HG03575 (cell line): ENCODE results near the gene PCSK5.
"Not testable (repeated sequence)": the region's sequence is repeated elsewhere in the genome, so short reads cannot be mapped to it uniquely, and the experiment has no call there.

Experiments used
- ATAC-seq: cut with Tn5 transposase; IDR thresholded peaks from one replicate; pipeline ENCODE4 v1.9.1; 2021; ENCODE audit not compliant: unreplicated experiment, insufficient number of reproducible peaks, low FRiP score; ENCODE audit errors: extremely low read depth

The PCSK5 gene

DNA sequence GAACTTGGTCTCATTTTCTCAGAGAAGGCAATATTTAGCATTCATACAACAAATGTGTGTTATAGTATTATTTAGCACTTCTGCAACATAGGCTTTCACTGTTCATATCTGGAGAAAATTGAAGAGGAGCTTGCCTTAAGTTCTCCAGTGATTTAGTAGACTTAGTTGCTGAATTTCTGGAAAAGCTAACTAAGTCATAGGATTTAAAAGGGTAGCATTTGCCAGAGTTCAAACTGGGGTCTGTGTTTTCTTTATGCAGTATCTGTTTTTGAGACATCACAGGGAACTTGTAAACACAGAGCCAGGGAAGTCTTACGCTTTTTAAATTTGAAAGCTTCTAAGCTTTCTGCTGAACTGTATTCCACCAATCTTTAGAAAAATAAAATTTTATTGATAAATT lies 8.7 kb upstream of the PCSK5 start:
- ATAC-seq: no peak

DNA sequence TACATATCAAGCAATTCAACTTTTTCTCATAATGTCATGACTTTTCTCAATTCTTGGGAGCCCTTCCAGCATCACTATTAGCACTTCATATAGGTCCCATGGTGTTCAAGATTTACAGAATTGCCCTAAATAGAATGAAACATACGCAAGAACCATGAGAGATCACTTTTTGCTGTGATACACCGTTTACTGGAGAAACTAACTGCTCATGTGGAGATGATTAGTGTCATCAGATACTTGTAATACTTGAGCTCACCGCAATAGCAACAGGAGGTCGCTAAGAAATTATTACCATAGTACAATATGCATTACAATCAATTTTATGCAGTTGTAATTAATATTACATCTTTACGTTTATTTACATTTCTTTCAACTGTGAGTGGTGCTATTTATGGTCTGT lies 4.8 kb upstream of the PCSK5 start:
- ATAC-seq: no peak

DNA sequence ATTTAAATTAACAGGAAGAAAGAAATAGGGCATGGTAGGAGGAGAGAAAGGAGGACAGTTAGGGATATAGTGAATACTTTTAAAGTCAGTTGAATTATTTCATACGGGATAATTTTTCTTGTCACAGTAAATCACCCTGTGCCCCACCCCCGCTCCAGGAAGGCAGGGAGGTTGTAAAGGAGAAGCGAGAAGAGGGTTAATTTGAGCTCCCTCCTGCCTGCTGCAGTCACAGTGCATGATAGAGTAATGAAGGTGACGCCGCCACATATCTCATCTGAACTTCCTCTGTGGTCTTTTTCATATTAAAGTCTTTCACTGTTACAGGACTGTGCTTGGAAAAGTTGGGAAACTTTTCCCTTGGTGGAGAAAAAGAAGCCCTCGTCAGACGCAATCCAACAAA lies 896 bp upstream of the PCSK5 start:
- no peak for ATAC-seq

DNA sequence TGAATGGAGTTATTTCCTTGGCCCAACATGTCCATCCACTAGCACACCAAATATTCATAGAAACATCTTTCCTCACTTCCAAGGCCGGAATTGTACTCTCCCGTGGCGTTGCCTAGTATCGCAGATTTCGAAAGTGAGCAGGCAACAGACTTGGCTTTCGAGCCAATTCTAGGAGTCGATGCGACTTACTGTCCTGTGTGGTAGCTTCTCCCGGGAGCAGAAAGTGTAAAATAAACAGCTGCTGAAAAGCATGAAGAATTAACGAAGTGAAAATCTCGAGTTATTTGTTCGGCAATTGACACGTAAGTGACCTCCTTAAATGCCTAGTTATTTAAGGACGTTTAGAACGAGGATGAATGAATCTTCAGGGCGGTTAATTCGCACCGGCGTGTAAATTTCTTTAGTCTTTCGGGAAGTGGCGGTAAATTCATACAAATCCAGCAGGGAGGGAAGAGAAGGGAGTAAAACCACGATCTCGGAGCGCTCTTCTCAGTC lies 449 bp upstream of the PCSK5 start:
- ATAC-seq: no peak

DNA sequence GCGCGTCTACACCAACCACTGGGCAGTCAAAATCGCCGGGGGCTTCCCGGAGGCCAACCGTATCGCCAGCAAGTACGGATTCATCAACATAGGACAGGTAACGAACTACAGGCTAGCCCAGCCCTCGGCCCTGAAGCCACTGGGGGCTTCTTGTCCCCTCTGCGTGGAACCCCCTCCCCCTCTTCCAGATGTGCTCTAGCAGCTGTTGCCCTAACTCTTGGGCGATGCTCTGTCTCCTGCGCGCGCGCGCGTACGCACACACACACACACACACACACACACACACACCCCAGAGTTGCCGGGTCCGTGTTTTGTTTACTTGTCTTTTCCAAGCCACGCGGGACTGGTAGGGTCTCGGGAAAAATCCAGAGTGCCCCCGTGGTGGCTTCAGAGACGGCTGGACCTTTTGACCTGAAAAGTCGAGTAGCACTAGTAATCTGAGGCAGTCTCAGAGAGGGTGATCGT lies 836 bp downstream of the PCSK5 start:
- no peak for ATAC-seq

DNA sequence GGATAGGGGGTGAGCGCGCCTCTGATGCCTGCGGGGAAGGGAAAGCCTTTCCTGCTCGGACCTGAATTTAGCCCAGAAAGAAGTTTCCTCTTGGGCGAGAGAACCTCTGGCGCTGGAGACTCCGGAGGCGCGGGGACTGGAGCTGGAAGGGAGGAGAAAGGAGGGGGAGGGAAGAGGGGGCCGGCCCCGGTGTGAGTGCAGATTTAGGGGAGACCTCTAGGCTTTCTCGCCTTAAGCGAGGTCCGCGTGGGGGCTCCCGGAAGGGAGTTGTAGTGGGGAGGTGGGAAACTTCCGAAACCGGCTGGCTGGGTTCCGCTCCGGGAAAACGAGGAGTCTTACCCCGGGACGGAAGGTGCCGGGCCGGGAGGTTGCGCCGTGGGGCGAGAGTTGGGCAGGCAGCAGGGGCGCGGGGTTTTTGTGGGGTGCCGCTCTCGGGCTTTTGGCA lies 1.3 kb downstream of the PCSK5 start:
- ATAC-seq: no peak

DNA sequence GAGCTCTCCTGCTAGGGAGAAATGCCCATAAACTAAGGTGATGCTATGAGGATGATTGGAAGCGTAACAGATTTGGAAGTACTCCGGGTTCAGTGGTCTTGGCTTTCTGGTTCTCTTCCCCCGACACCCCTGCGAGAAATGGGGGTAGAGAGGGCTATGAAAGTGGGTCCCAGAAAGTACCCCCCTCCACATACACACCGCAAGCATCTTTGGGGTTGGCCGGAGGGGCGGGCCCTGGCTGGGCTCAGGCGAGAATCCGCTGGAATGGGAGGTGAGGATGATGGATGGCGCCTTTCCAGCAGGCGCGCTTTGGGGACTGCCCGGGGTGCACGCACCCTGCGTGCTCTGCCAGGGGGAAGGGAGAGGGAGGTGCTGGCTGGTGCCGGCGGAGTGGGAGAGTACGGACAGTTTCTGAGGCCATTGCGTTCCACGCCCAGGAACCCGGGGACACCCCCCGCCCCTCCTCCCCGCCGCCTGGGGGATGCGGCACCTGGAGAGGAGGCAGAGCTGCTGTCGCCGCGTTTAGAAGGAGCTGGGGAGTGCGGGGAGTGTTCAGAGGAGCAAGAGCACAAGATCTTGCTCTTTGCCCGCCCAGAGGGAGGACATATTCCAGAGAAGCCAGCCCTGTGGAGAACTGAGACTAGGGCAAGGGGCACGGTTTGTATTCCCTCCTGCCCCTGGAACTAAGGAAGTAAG lies 1.9 kb downstream of the PCSK5 start:
- no peak for ATAC-seq

DNA sequence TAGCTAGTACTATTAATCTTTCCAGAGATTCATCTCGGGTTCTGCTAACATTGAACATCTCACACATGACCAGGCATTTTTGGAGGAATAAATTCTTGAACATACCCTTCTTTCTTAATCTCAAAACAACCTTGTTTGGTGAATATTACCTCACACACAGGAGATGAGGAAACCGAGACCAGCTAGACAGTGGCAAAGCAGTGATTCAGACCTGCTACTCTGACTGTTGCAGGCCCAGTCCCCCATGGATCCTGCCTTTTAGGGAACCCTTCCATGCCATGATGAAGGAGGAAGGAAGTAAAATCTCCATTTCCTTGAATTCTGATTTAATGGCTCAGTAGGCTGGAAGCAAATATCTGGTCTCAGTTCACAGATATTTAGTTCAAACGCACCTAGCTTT lies 2.6 kb downstream of the PCSK5 start:
- no peak for ATAC-seq

DNA sequence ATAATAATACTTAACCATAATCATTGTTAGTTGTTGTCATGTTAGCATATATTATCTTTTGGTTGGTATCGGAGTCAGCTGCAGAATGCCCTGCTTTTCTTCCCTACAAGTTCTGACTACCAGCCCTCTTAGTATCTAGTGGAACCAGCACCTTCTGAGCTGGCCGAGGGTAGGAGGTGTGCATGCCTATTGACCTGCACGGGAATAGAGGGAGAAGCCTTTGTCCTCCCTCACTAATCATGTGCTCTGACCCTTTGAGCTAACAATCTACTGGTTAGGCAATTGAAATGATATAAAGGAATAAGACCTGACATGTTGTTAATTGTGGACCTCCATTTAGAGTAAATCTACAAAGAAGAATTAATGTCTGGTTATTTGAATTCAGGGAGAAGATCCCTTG lies 4.1 kb downstream of the PCSK5 start:
- ATAC-seq: no peak

DNA sequence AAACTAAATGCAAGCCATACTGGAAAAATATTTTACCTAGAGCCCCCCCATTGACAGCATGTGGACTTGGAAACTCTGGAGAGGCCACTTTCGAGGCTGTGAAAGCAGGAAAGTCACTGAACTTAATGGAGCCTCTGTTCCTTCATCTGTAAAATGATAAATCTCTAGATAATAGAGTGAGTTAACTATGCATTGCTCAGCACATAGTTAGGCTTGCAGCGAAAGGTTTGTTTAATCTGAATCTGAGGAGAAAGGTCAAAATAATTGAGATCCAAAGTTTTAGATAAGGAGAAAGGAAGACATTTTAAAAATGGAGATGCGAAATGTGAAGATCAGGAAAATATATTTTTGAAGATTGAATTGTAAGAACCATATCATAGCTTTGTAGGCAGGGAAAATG lies 4.6 kb downstream of the PCSK5 start:
- ATAC-seq: no peak

DNA sequence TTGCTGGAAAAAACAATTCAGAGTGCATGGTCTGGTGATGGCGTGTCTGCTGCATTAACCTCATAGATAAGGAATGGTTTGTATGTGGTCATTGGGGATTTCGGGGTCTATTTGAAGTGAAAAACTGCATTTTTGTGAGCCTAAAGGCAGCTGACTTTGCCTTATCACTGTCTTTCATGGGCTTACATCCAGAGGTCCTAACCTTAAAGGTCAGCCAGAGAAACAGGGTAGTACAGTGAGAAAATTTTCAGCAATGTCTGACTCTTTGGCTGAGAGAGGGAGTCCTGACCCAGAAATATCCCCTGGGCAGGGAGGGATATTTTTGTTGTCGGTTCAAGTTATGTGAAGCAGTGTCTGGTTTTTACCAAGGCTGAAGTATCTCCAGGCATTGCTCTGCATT lies 5.7 kb downstream of the PCSK5 start:
- no peak for ATAC-seq

DNA sequence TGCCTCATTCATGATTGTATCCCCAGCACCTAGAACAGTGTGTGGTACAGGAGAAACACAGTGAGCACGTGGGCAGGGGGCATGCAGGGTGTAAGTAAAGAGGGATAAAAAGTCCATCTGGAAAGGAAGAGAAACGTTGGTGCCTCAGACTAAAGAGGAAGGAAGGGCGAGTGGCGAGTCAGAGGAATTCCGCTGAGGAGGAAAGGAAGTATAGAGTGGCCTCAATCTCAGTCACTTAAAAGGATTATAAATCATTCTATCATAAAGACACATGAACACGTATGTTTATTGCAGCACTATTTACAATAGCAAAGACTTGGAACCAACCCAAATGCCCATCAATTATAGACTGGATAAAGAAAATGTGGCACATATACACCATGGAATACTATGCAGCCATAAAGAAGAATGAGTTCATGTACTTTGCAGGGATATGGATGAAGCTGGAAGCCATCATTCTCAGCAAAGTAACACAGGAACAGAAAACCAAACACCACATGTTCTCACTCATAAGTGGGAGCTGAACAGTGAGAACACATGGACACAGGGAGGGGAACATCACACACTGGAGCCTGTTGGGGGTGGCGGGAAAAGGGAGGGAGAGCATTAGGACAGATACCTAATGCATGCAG lies 10.5 kb downstream of the PCSK5 start:
- ATAC-seq: not testable (repeated sequence)

DNA sequence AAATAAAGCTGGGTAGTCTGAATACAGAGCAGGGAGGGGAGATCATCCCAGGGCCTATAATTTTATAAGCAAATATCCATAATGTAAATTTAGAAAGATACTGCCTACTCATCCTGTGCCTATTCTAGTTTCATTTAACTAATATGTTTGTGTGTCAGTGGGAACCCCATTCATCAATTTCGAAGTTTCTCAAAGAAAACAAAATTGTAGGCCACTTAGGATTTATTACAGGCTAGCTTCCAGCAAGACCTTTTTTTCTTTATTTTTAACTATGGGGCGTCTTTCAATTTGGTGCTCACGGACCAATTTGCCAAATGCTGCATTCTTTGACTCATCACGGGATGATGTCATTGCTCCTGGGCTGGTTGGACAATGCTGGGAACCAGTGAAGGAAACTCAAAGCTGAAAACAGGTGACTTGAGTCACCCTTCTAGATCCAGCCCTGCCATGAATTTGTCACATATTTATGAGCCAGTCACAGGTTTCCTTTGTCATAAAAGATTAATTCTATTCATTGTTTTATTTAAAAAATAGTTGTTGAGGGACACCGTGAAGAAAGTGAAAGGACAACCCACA lies 13.4 kb downstream of the PCSK5 start:
- no peak for ATAC-seq

DNA sequence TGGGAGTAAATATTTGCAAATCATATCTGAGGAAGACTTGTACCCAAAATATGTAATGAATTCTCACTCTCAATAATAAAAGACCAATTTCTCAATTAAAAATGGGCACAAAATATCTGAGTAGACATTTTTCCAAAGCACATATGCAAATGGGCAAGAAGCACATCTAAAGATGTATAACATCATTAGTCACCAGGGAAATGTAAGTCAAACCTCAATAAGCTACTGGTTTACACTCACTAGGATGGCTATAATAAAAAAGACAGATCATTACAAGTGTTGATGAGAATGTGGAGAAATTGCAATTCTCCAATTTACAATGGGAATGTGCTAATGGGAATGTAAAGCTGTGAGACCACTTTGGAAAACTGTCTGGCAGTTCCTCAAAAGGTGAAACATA lies 13.9 kb downstream of the PCSK5 start:
- no peak for ATAC-seq

DNA sequence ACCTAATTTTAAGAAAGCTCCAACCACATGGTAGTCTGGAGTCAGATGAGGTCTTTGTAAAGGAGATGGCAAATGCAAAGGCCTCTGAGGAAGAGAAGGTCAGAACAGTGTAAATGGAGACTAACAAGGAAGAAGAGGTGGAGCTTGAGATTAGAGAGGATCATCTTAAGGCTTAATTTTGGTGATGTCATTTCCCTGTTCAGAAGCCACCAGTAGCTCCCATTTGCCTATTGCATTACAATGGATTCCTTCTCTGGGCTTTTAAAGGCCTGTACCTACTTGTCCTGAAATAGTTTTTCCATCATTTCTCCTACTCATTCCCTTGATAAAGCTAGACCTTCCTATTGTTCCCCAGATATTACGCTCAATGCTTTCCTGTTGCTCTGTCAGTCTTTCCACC lies 16.1 kb downstream of the PCSK5 start:
- ATAC-seq: no peak

DNA sequence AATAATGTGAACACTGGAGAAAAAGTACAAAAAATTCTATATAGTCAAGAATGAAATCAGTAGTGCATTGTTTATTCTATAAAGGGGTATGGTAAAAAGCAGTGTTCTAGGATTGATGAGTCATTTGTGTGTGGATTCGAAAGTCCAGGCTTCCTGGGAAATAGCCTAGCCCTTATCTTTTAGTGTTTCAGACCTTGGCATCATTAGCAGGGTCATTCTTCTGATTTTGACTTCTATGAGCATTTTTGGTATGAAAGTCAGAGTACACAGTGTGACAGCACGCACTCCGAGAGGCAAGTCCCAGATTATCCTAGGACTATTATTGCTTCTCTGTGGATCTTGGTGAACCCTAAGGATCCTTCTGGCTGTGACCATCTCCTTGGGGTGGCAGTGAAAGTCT lies 16.9 kb downstream of the PCSK5 start:
- ATAC-seq: no peak

DNA sequence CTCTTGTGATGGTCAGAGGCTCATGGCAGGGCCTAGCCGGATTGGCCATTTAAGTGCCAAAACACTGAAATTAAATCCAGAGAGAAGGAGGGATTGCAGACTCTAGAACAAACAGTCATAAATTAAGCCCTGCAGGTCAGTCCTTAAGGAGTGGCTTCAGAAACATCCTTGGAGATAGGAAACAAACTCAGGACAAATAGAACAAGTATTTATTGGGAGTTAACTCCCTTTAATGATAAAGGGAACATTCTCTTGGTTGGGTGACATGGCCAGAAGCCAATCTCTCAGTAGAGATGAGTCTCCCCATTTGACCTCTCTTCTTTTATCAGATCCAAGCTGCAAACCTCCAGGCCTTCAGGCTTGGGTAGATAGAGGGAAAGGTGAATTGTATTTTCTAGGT lies 17.4 kb downstream of the PCSK5 start:
- no peak for ATAC-seq

DNA sequence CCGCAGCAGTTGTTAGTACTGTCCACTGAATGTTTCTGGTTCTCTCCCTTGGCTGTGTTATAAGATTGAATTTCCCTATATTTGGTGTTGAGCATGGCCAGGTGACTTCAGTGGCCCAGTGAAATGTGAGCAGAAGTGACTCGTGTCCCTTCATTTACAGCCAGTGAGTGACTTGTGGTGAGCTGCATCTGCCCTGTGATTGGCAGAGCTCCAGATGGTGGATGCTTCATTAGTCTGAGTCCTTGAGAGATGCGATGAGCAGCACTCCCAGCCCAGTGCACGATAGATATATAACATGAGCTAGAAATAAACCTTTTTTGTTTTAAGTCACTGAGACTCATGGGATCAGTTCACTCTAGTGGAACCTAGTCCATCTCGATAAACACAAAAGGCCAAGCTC lies 19.3 kb downstream of the PCSK5 start:
- ATAC-seq: no peak

DNA sequence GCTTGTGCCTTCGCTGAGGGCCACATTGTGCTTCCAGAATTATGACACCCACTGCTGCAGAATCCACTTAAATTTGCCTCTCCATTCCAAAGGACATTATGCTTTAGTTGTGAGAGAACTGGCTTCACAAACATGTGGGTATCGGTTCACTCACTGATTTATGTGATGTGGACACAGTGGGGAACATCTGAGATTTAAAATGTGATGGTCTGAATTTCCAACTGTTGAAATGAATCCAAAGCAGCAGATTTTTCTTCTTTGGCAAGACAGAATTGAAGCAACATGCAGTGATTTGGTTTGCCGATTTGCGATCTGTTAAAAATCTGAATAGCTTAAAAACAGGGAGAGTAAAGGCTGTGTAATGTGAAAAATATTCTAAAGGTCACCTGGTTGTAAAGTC lies 20.3 kb downstream of the PCSK5 start:
- ATAC-seq: no peak

DNA sequence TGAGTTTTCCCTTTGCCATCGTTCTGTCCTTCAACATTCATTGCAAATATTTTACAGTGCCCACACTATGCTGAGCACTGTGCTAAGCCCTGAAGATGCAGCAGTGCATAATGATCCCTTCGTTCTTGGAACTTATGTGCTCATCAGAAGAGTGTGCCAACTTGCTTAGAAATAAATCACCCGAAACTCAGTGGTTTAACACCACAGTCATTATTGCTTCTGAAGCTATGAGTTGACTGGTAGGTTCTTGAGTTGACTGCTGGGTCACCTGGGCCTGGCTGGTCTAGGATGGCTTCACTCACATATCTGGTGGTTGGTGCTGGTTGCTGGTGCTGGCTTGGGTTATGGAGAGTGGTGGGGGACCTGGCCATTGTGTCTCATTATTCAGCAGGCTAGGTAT lies 20.9 kb downstream of the PCSK5 start:
- no peak for ATAC-seq
